A673 (cell line): ENCODE measurements around the gene STX18. TPM values are rescaled to one million over a fixed set of nuclear protein-coding genes. Genes with fewer than 3 reads are reported as not detected.

Experiments used
- BruUV-seq: library from RNA; stranded (reverse); fragments of 400-500 nt; replicated peaks from 2 replicates; lab custom pipeline; 2021; lab: Mats Ljungman, UMichigan
- CTCF ChIA-PET: fragments of 300-600 bp; sonication (Branson Sonifier 250); formaldehyde crosslinking; loops from one replicate; lab custom pipeline; 2022; ENCODE audit warnings: antibody characterized with exemption; lab: Charles Lee
- POLR2A ChIA-PET: fragments of 300-600 bp; sonication (Branson Sonifier 250); formaldehyde crosslinking; loops from one replicate; lab custom pipeline; 2022; ENCODE audit warnings: antibody characterized with exemption; ENCODE audit not compliant: low non-redundant PET; lab: Charles Lee
- DNase-seq: peaks from one replicate; pipeline ENCODE4 v3.0.0-alpha.2; 2015; ENCODE audit warnings: low spot score
- H3K27ac ChIP-seq: fragments of 200-600 bp; sonication (generic); 2 replicates; pipeline ENCODE4 v1.5.1; 2016; ENCODE audit warnings: mixed run types, low read depth, mild to moderate bottlenecking, mixed read lengths, antibody characterized with exemption, low read length; ENCODE audit not compliant: poor library complexity, severe bottlenecking
- H3K27me3 ChIP-seq: fragments of 200-600 bp; sonication (generic); replicated peaks from 2 replicates; pipeline ENCODE4 v1.6.1; 2017; ENCODE audit warnings: mixed run types, low read depth, mild to moderate bottlenecking, mixed read lengths, antibody characterized with exemption, low read length; ENCODE audit not compliant: insufficient read depth, poor library complexity
- H3K36me3 ChIP-seq: fragments of 200-600 bp; sonication (generic); 2 replicates; pipeline ENCODE4 v1.6.1; 2016; ENCODE audit warnings: mixed run types, mild to moderate bottlenecking, mixed read lengths, antibody characterized with exemption, low read length; ENCODE audit not compliant: insufficient read depth, poor library complexity, severe bottlenecking
- H3K4me1 ChIP-seq: fragments of 200-600 bp; sonication (generic); 2 replicates; pipeline ENCODE4 v1.6.1; 2017; ENCODE audit warnings: mixed run types, mild to moderate bottlenecking, mixed read lengths, antibody characterized with exemption, low read length; ENCODE audit not compliant: insufficient read depth, poor library complexity, severe bottlenecking
- H3K4me3 ChIP-seq: fragments of 200-600 bp; sonication (generic); 2 replicates; pipeline ENCODE4 v1.5.1; 2016; ENCODE audit warnings: low read depth, mixed run types, mild to moderate bottlenecking, mixed read lengths, low read length; ENCODE audit not compliant: poor library complexity, severe bottlenecking
- H3K9me3 ChIP-seq: fragments of 200-600 bp; sonication (generic); 2 replicates; pipeline ENCODE4 v1.6.1; 2016; ENCODE audit warnings: mixed run types, low read depth, mild to moderate bottlenecking, mixed read lengths, antibody characterized with exemption, low read length; ENCODE audit not compliant: poor library complexity, severe bottlenecking
- EZH2 ChIP-seq: fragments of 200-600 bp; sonication (generic); IDR thresholded peaks from 2 replicates; pipeline ENCODE4 v1.6.1; 2017; ENCODE audit warnings: borderline replicate concordance, low read depth, mild to moderate bottlenecking, mixed read lengths, antibody characterized with exemption, low read length; ENCODE audit not compliant: poor library complexity, severe bottlenecking
- intact Hi-C: fragments of 100-400 bp; cut with micrococcal nuclease; formaldehyde crosslinking; loops from one replicate; pipeline ENCODE4 v1.10.0; 2022; ENCODE audit not compliant: unreplicated experiment
- total RNA-seq: library from RNA; stranded (reverse); gene quantifications from 2 replicates; pipeline ENCODE4 v1.2.3, GENCODE V29; 2021
- TF ChIP-seq, protein P1 (sequence below): fragments of 300-800, 200-600 bp; sonication (generic); conservative IDR thresholded peaks from 2 replicates; pipeline ENCODE4 v1.5.1; 2017; ENCODE audit warnings: low read depth, mild to moderate bottlenecking, antibody characterized with exemption, low read length, moderate library complexity, mixed read lengths

Gene STX18
- total RNA-seq, 1 experiment from 2014 or later: 34.3 TPM

DNA sequence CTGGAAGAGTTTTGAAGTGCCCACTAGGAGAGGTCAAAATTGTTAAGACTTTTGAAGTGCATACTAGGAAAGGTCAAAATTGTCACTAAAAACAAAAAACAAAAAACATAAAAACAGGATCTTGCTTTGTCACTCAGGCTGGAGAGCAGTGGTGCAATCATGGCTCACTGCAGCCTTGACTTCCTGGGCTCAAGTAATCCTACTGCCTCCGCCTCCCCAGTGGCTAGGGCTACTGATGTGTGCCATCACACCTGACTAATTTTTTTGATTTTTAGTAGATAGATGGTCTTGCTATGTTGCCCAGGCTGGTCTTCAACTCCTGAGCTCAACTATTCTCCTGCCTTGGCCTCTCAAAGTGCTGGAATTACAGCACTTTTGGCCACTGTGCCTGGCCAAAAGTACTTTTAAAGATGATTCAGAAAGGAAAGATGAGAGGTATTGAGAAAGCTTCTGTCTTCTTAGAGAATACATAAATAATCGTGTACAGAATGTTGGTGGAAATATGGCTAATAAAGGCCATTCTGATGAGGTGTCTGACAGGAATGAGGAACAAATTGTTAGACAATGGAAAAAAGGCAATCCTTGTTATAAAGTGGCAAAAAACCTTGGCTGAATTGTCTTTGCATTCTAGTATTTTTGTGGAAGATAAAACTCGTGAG, 43.3 kb upstream of the STX18 start:
- Histone ChIP-seq H3K4me1 (no peaks in the 10 kb centered on the region), H3K9me3 (no peaks in the 10 kb centered on the region), H3K4me3 (no peak overlapping the region), H3K27me3 (no peaks in the 10 kb centered on the region), H3K36me3 (no peaks in the 10 kb centered on the region), H3K27ac (no peak overlapping the region)
- ChIA-PET CTCF (no interaction called here), POLR2A (no interaction called here)
- DNase-seq: no peak
- BruUV-seq: no TSS peak
- TF ChIP-seq, protein P1, sequence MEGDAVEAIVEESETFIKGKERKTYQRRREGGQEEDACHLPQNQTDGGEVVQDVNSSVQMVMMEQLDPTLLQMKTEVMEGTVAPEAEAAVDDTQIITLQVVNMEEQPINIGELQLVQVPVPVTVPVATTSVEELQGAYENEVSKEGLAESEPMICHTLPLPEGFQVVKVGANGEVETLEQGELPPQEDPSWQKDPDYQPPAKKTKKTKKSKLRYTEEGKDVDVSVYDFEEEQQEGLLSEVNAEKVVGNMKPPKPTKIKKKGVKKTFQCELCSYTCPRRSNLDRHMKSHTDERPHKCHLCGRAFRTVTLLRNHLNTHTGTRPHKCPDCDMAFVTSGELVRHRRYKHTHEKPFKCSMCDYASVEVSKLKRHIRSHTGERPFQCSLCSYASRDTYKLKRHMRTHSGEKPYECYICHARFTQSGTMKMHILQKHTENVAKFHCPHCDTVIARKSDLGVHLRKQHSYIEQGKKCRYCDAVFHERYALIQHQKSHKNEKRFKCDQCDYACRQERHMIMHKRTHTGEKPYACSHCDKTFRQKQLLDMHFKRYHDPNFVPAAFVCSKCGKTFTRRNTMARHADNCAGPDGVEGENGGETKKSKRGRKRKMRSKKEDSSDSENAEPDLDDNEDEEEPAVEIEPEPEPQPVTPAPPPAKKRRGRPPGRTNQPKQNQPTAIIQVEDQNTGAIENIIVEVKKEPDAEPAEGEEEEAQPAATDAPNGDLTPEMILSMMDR: no peak
- no peak for TF ChIP-seq EZH2
- intact Hi-C loops: no loop called here

DNA sequence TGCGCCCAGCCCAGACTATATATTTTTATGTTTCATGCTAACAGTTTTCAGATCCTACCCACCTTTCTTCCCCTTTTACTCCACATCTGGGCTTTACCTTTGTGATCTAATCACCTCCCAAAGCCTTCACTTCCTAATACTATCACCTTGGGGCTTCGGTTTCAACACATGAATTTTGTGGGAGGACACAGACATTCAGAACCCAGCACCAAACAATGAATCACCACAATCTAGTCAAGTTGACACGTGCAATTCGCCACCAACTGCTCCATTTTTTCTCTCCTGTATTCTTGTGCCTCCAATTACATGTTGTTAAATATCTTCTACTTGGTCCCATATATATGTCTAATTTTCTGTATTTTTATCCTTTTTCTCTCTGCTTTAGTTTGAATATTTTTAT, 41.8 kb upstream of the STX18 start:
- Histone ChIP-seq H3K4me3 (no peak overlapping the region), H3K4me1 (no peaks in the 10 kb centered on the region), H3K27me3 (no peaks in the 10 kb centered on the region), H3K27ac (no peak overlapping the region), H3K36me3 (no peaks in the 10 kb centered on the region), H3K9me3 (no peaks in the 10 kb centered on the region)
- ChIA-PET CTCF (no interaction called here), POLR2A (no interaction called here)
- TF ChIP-seq, protein P1: no peak
- no peak for TF ChIP-seq EZH2
- no peak for DNase-seq
- intact Hi-C loops: no loop called here
- no TSS peak for BruUV-seq

DNA sequence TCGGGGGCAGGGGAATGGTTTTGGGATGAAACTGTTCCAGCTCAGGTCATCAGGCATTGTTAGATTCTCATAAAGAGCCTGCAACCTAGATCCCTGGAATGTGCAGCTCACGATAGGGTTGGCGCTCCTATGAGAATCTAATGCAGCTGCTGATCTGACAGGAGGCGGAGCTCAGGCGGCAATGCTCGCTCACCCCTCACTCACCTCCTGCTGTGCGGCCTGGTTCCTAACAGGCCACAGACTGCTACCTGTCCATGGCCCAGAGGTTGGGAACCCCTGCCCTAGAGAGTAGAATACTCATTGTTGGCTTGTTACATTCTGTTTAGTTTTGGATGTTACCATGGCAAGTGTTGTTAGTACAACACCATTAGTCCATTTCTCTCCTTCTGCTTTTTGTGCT, 40.8 kb upstream of the STX18 start:
- Histone ChIP-seq H3K4me3 (no peak overlapping the region), H3K36me3 (no peaks in the 10 kb centered on the region), H3K27me3 (no peaks in the 10 kb centered on the region), H3K27ac (no peak overlapping the region), H3K4me1 (no peaks in the 10 kb centered on the region), H3K9me3 (no peaks in the 10 kb centered on the region)
- POLR2A ChIA-PET: no interaction called here
- TF ChIP-seq, protein P1: no peak
- TF ChIP-seq EZH2: no peak
- CTCF ChIA-PET: no interaction called here
- DNase-seq: no peak
- intact Hi-C loops: no loop called here
- no TSS peak for BruUV-seq
